SKM-1 treated with dmso at 0.1 percent for 144 hours (cell line): ENCODE results near the gene ABCC4.
"Not testable (repeated sequence)": the region's sequence is repeated elsewhere in the genome, so short reads cannot be mapped to it uniquely, and the experiment has no call there.

ENCODE experiments used
- DNase-seq: peaks from one replicate; lab custom pipeline; 2025; ENCODE audit not compliant: unreplicated experiment; lab: John Stamatoyannopoulos, UW

ABCC4 gene

DNA sequence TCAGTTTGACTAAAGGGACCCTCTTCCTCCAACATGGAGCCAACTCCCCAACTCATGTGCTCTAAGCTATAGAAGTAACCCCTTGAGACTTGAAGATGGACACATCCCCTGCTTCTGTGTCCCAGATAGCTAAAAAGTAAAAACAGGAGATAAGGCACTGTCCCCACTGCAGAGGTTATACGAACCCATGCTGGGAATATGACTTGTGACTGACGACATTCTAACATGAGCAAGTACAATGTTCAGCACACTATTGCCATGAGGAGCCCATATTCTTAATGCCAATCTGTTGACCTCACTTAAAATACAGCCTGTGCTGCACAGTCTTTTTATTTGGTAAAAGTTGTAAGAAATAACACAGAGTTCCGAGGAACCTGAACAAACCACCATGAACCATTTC, 71.4 kb downstream of the ABCC4 start:
- no peak for DNase-seq

DNA sequence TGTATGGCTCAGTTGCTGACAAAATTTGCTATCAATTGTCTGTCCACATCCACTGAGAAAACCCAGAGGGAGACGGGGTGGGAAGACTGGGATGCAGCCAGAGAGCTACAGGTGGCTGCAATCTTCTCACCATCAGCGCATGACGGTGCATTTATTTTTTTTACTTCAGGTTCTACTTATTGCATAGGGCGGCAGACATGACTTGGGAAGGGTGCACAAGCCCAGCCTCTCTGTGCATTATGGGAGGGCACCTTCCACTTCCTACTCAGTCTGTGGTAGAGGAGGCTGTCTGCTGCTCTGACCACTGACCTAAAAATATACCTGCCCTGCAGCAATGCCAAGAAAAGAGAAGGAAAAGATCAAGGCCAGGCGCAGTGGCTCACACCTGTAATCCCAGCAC, 73.1 kb downstream of the ABCC4 start:
- DNase-seq, result peak; percentile 15

DNA sequence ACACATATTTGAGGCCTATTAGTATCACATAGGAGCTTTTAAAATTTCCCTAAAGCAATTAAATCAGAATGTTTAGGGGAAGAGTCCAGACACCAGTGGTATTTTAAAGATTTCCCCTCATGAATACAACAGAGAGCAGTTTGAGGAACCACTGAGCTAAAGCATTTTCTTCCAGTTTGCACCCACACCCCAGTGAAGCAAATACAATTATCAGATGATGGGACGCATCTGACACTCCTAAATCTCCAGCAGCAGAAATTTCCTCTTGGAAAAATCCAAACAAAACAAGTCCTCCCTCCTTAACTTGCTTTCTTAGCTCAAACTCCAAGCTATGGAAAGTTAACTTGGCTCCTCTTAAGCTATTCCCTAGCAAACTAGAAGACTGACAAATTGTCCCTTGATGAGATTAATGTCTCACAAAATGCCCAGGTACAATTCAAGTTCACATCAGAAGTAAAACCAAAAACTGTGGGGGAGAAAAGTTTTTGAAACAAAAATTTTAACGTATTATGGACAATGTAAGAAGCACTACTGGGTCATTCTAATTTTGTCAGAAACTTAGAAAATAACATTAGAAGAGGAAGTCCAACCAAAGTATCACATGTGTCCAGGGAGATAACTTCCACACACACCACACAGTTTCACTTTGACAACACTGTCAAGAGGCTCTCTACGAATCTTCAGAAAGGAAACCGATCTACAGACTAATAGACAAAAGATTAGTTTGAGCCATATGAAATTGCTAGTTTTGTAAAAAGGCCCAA, 74.1 kb downstream of the ABCC4 start:
- DNase-seq, result peak; percentile 69

GRCh38 chr13:95226476-95226875, 74.8 kb downstream of the ABCC4 start:
- DNase-seq, result no peak

- DNase-seq, result no peak
These were observed 75.2 kb downstream of the ABCC4 start for GRCh38 chr13:95226050-95226449.

- DNase-seq, result no peak
These were observed 77.2 kb downstream of the ABCC4 start for GRCh38 chr13:95224064-95224463.

- DNase-seq, result no peak
These were observed 78.6 kb downstream of the ABCC4 start for GRCh38 chr13:95222733-95223018.

DNA sequence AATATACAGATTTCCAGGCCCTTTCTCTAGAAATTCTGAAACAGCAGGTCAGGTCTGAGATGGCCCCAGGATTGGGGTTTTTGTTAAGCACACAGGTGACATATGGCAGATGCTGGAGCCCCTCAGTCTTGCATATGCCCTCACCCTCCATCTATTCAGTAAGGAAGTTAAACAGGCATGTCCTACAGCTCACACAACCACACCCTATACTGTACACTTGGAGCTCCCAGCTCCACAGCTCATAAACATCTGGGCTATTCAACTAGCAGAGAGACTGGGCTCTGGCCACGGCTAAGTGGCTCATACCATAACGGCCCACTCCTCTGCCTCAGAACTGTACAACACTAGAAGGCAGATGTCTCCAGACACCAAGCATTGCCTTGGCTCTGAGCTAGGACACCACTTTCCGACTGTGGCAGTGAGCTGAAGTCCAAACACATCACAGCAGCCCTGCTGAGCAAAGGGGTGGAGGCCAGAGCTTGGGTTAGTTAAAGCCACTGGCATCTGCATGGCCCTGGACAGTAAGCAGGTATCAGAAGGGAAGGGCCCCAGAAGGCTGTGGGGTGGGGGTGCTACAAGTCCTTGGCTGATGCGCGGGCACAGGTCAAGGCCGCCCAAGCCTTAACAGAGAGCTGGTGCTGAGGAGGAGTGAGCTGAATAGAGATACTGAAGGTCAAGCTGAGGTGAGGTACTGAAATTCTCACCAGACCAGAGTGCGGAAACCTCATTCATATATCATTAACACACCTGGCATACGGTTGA, 79.1 kb downstream of the ABCC4 start:
- DNase-seq, result no peak

DNA sequence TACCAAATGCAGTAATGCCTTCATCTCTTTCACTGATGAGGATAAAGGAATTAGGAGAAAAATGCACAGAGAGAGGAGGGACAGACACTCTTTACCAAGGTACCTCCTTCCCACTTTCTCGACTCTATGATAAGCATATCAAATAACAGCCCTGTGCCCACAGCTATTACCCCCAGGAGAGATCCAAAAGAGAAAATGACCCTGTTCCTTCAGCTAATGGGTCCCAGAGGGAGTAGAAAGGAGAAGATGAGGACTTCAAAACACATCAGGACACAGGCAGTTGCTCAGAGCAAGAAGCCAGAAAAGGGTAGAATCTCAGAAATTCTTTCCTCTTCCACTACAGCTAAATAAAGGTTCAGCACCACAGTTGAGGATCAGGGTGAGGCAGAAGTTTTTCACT, 80.6 kb downstream of the ABCC4 start:
- no peak for DNase-seq

- no peak for DNase-seq
These were observed 83.1 kb downstream of the ABCC4 start for GRCh38 chr13:95217920-95218830.

GRCh38 chr13:95216182-95216581, 85.1 kb downstream of the ABCC4 start:
- DNase-seq, result no peak

GRCh38 chr13:95212983-95213850, 88.0 kb downstream of the ABCC4 start:
- no peak for DNase-seq

DNA sequence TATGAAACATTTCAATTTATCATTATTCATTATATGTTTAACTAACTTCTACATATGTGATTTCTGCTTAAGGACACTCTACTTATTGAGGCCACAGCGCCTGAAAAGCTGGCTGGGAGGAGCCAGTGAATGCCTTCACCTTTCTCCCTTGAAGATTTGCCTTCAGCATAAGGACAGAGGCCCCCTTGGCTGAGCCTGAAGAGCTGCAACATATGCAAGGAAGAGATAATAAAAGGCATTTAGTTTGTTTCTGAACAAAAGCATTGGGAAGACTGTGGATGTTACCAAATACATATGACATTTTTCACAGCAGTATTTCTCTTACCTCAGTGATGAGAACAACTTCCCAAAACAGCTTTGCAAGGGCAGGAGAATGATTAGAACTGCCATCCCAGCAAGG, 92.1 kb downstream of the ABCC4 start:
- DNase-seq, result no peak

DNA sequence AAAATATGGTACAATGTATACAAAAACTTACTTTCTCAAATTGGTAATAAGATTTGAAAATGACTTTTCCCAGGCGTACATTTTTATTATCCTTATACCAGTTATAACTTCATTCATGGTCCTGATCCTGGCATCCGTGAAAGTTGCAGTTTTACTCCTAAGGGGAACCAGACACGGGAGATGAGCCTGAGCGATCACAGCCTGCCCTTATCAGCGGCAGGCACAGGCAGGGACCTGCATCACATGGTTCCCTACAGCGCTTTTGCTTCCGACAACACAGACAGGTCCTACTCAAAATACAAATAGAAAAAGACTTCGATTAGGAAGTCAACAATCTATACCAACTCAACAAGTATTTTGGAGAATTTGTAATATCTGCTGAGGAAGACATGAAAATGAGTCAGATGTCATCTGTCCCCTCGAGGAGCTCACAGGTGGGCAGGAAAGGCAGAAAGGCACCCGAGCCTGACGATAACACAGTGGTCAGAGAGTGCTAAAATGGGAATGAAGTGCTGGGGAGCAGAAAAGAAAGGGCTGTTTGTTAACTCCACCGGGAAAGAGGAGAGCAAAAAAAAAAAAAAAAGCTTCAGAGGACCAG, 93.4 kb downstream of the ABCC4 start:
- no peak for DNase-seq

GRCh38 chr13:95206116-95206515, 95.1 kb downstream of the ABCC4 start:
- no peak for DNase-seq

DNA sequence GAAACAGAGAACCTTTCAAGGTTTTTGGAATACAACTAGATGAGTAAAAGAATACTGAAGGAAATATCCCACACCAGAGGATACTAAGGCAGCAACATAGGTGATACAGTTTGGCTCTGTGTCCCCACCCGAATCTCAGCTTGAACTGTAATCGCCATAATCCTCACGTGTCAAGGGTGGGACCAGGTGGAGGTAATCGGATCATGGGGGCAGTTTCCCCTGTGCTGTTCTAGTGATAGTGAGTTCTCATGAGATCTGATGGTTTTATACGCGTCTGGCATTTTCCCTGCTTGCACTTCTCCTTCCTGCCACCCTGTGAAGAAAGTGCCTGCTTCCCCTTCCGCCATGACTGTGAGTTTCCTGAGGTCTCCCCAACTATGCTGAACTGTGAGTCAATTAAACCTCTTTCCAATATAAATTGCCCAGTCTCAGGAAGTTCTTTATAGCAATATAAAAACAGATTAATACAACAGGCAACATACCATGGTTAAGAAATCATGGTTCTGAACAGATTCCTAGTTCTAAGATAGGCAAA, 97.0 kb downstream of the ABCC4 start:
- DNase-seq, result no peak

GRCh38 chr13:95201814-95202651, 99.2 kb downstream of the ABCC4 start:
- DNase-seq, result no peak

GRCh38 chr13:95200386-95200957, 100.8 kb downstream of the ABCC4 start:
- DNase-seq, result not testable (repeated sequence)

GRCh38 chr13:95199896-95200295, 101.4 kb downstream of the ABCC4 start:
- DNase-seq, result no peak
